WTC11 (cell line): ENCODE results near the gene RAP2A. TPM values are rescaled to one million over a fixed set of nuclear protein-coding genes. Genes with fewer than 3 reads are reported as not detected.

Experiments used
- ATAC-seq: fragments of 200-7000 bp; cut with Tn5 transposase; 2 replicates; pipeline ENCODE4 v1.10.0; 2021; ENCODE audit warnings: mild to moderate bottlenecking, moderate library complexity
- CTCF ChIA-PET: fragments of 300-600 bp; sonication (Branson Sonifier 250); formaldehyde crosslinking; loops from one replicate; lab custom pipeline; 2021; ENCODE audit warnings: antibody characterized with exemption; lab: Charles Lee
- POLR2A ChIA-PET: fragments of 350-600 bp; sonication (Branson Sonifier 250); formaldehyde crosslinking; loops from one replicate; lab custom pipeline; 2021; ENCODE audit warnings: antibody characterized with exemption; lab: Charles Lee
- DNase-seq: peaks from one replicate; pipeline ENCODE4 v3.0.0; 2021; ENCODE audit warnings: low spot score
- H3K27ac Mint-ChIP-seq: 2 replicates; pipeline ENCODE4 v1.8.0; 2021; ENCODE audit warnings: mixed read lengths
- H3K27me3 Mint-ChIP-seq: 2 replicates; pipeline ENCODE4 v1.8.0; 2021; ENCODE audit warnings: low read depth, mild to moderate bottlenecking, moderate library complexity, mixed read lengths
- H3K36me3 Mint-ChIP-seq: 2 replicates; pipeline ENCODE4 v1.8.0; 2021; ENCODE audit warnings: mixed read lengths
- H3K4me1 Mint-ChIP-seq: 2 replicates; pipeline ENCODE4 v1.8.0; 2022; ENCODE audit warnings: mixed read lengths
- H3K4me3 Mint-ChIP-seq: 2 replicates; pipeline ENCODE4 v1.8.0; 2021; ENCODE audit warnings: mild to moderate bottlenecking, moderate library complexity, mixed read lengths
- H3K9me3 Mint-ChIP-seq: 2 replicates; pipeline ENCODE4 v1.8.0; 2021; ENCODE audit warnings: mixed read lengths
- ATF1 ChIP-seq: sonication (generic); formaldehyde crosslinking; IDR thresholded peaks from 2 replicates; pipeline ENCODE4 v1.8.1; 2023; ENCODE audit warnings: mild to moderate bottlenecking, moderate library complexity, missing genetic modification reagents
- CREB1 ChIP-seq: sonication (generic); formaldehyde crosslinking; IDR thresholded peaks from 2 replicates; pipeline ENCODE4 v1.8.0; 2023; ENCODE audit warnings: mild to moderate bottlenecking, missing genetic modification reagents
- ELF4 ChIP-seq: sonication (generic); formaldehyde crosslinking; IDR thresholded peaks from 2 replicates; pipeline ENCODE4 v1.8.1; 2022; ENCODE audit warnings: low read depth, mild to moderate bottlenecking, moderate library complexity, missing genetic modification reagents
- ESRRA ChIP-seq: sonication (generic); formaldehyde crosslinking; IDR thresholded peaks from 2 replicates; pipeline ENCODE4 v1.8.1; 2022; ENCODE audit warnings: mild to moderate bottlenecking, missing genetic modification reagents, borderline replicate concordance
- FOXJ3 ChIP-seq: sonication (generic); formaldehyde crosslinking; IDR thresholded peaks from 2 replicates; pipeline ENCODE4 v1.9.0; 2021; ENCODE audit warnings: missing genetic modification reagents, mild to moderate bottlenecking, borderline replicate concordance
- FOXP1 ChIP-seq: sonication (generic); formaldehyde crosslinking; IDR thresholded peaks from 2 replicates; pipeline ENCODE4 v1.8.0; 2022; ENCODE audit warnings: missing genetic modification reagents, mild to moderate bottlenecking, moderate library complexity, borderline replicate concordance
- GRHL2 ChIP-seq: fragments of 250-450 bp; sonication (Bioruptor Pico); IDR thresholded peaks from 2 replicates; pipeline ENCODE4 v1.8.0; 2022; ENCODE audit warnings: mild to moderate bottlenecking, moderate library complexity; ENCODE audit not compliant: insufficient replicate concordance, severe bottlenecking
- HMGA2 ChIP-seq: fragments of 250-450 bp; sonication (Bioruptor Pico); IDR thresholded peaks from 2 replicates; pipeline ENCODE4 v1.4.0; 2021; ENCODE audit warnings: mild to moderate bottlenecking, moderate library complexity
- JAZF1 ChIP-seq: fragments of 250-450 bp; sonication (Bioruptor Pico); IDR thresholded peaks from 2 replicates; pipeline ENCODE4 v1.9.0; 2021; ENCODE audit warnings: moderate library complexity, mild to moderate bottlenecking, inconsistent platforms
- RORB ChIP-seq: fragments of 250-450 bp; sonication (Bioruptor Pico); IDR thresholded peaks from 2 replicates; pipeline ENCODE4 v1.9.0; 2021; ENCODE audit warnings: mild to moderate bottlenecking
- SMAD4 ChIP-seq: sonication (generic); formaldehyde crosslinking; IDR thresholded peaks from 2 replicates; pipeline ENCODE4 v1.8.0; 2022; ENCODE audit warnings: mild to moderate bottlenecking, missing genetic modification reagents
- SOX15 ChIP-seq: fragments of 250-450 bp; sonication (Bioruptor Pico); IDR thresholded peaks from 2 replicates; pipeline ENCODE4 v1.9.0; 2021; ENCODE audit warnings: mild to moderate bottlenecking
- TEAD1 ChIP-seq: sonication (generic); formaldehyde crosslinking; IDR thresholded peaks from 2 replicates; pipeline ENCODE4 v1.8.0; 2022; ENCODE audit warnings: mild to moderate bottlenecking, missing genetic modification reagents
- TP53 ChIP-seq: sonication (generic); formaldehyde crosslinking; IDR thresholded peaks from 2 replicates; pipeline ENCODE4 v1.8.1; 2023; ENCODE audit warnings: mild to moderate bottlenecking, missing genetic modification reagents
- ZNF121 ChIP-seq: sonication (generic); formaldehyde crosslinking; IDR thresholded peaks from 2 replicates; pipeline ENCODE4 v1.8.0; 2023; ENCODE audit warnings: missing genetic modification reagents
- ZNF138 ChIP-seq: sonication (generic); formaldehyde crosslinking; conservative IDR thresholded peaks from 2 replicates; pipeline ENCODE4 v1.8.1; 2022; ENCODE audit warnings: mild to moderate bottlenecking, moderate library complexity, missing genetic modification reagents
- ZNF263 ChIP-seq: sonication (generic); formaldehyde crosslinking; IDR thresholded peaks from 2 replicates; pipeline ENCODE4 v1.8.1; 2022; ENCODE audit warnings: low read depth, mild to moderate bottlenecking, moderate library complexity, missing genetic modification reagents
- ZNF317 ChIP-seq: sonication (generic); formaldehyde crosslinking; IDR thresholded peaks from 2 replicates; pipeline ENCODE4 v1.8.1; 2023; ENCODE audit warnings: low read depth, mild to moderate bottlenecking, moderate library complexity, missing genetic modification reagents, borderline replicate concordance
- ZNF396 ChIP-seq: fragments of 250-450 bp; sonication (Bioruptor Pico); IDR thresholded peaks from 2 replicates; pipeline ENCODE4 v1.8.0; 2021; ENCODE audit warnings: mild to moderate bottlenecking, moderate library complexity, borderline replicate concordance
- ZNF671 ChIP-seq: fragments of 250-450 bp; sonication (Bioruptor Pico); IDR thresholded peaks from 2 replicates; pipeline ENCODE4 v1.8.0; 2021; ENCODE audit warnings: mild to moderate bottlenecking
- total RNA-seq: library from RNA; stranded (reverse); gene quantifications from 3 replicates; pipeline ENCODE4 v1.2.3, GENCODE V29; 2021
- TF ChIP-seq, protein P1 (sequence below): sonication (generic); formaldehyde crosslinking; IDR thresholded peaks from 2 replicates; pipeline ENCODE4 v1.8.1; 2022; ENCODE audit warnings: low read depth, mild to moderate bottlenecking, moderate library complexity, missing genetic modification reagents, borderline replicate concordance
- TF ChIP-seq, protein P2 (sequence below): sonication (generic); formaldehyde crosslinking; IDR thresholded peaks from 2 replicates; pipeline ENCODE4 v1.8.1; 2023; ENCODE audit warnings: mild to moderate bottlenecking, missing genetic modification reagents, moderate library complexity
- TF ChIP-seq, protein P3 (sequence below): sonication (generic); formaldehyde crosslinking; conservative IDR thresholded peaks from 2 replicates; pipeline ENCODE4 v1.8.1; 2023; ENCODE audit warnings: mild to moderate bottlenecking, low read depth, missing genetic modification reagents, moderate library complexity
- TF ChIP-seq, protein P4 (sequence below): sonication (generic); formaldehyde crosslinking; IDR thresholded peaks from 2 replicates; pipeline ENCODE4 v1.8.0; 2022; ENCODE audit warnings: mild to moderate bottlenecking, missing genetic modification reagents
- TF ChIP-seq, protein P5 (sequence below): sonication (generic); formaldehyde crosslinking; IDR thresholded peaks from 2 replicates; pipeline ENCODE4 v1.8.0; 2023; ENCODE audit warnings: mild to moderate bottlenecking, missing genetic modification reagents
- TF ChIP-seq, protein P6 (sequence below): sonication (generic); formaldehyde crosslinking; IDR thresholded peaks from 2 replicates; pipeline ENCODE4 v1.8.0; 2023; ENCODE audit warnings: missing genetic modification reagents

Gene RAP2A
- total RNA-seq, 1 experiment from 2014 or later = 39.0 TPM

DNA sequence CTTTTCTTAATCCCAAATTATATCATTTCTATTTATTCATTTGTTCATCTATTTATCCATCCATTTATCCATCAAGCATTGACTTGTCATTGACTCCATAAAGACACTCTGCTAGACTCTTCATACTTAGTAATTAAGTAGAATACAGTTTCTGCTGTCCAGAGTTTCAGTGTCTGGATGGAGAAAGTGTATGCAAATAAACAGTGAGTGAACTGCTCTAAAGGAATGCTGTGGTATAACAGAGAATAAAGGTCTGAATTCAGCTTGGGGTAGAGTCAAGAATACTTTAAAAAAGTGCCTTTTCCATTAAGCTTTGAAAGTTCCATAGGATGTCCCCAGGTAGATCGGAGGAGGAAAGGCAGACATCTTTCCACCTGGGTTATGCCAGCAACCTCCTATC is 51.4 kb downstream of the RAP2A start:
- Mint-ChIP-seq H3K9me3 (peaks cover 4% of the 10 kb centered on the region), H3K4me3 (no peak overlapping the region), H3K4me1 (no peaks in the 10 kb centered on the region), H3K36me3 (peaks cover 1% of the 10 kb centered on the region; the same call in 1 of the 2 replicates), H3K27me3 (no peaks in the 10 kb centered on the region), H3K27ac (no peak overlapping the region)
- DNase-seq (no peak), ATAC-seq (no peak)
- TF ChIP-seq ZNF317 (CRISPR knock-in tag) = no peak
- POLR2A ChIA-PET = no interaction called here
- CTCF ChIA-PET = no interaction called here

DNA sequence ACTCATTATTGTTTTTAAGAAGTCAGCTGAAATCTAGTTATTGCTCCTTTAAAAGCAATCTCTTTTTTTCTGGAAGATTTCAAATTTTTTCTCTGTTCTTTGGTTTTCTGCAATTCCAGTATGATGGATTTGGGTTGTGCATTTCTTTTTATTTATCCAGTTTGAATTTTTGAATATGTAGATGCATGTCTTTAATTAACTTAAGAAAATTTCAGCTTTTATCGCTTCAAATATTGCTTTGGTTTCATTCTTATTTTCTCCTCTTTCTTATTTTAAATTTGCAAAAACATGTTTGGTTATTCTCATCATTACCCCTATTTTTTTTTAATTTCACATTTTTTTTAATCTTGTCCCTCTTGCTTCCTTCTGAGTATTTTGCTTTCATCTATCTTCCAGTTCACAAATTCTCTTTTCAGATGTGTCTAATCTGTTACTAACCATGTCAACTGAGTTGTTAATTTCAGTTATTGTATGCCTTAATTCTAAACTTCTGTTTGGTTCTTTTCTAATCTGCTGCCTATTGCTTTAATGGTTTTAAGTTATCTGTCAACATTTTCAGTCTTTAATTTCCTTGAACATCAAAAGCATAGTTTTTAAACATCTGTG is 56.8 kb downstream of the RAP2A start:
- Mint-ChIP-seq H3K27me3 (no peaks in the 10 kb centered on the region), H3K4me1 (no peaks in the 10 kb centered on the region), H3K9me3 (peaks cover 21% of the 10 kb centered on the region), H3K4me3 (no peak overlapping the region), H3K36me3 (peaks cover 13% of the 10 kb centered on the region), H3K27ac (no peak overlapping the region)
- TF ChIP-seq ZNF263 (CRISPR knock-in tag) (no peak), ZNF317 (CRISPR knock-in tag) (no peak), RORB (CRISPR knock-in tag) (no peak), HMGA2 (CRISPR knock-in tag) (no peak), ZNF121 (no peak), TP53 (no peak), SOX15 (CRISPR knock-in tag) (no peak), FOXJ3 (CRISPR knock-in tag) (no peak), ZNF396 (CRISPR knock-in tag) (no peak), ZNF671 (CRISPR knock-in tag) (no peak), GRHL2 (CRISPR knock-in tag) (no peak), TEAD1 (CRISPR knock-in tag) (no peak), ESRRA (CRISPR knock-in tag) (no peak), FOXP1 (CRISPR knock-in tag) (no peak), ZNF138 (CRISPR knock-in tag) (no peak), SMAD4 (CRISPR knock-in tag) (no peak), ELF4 (no peak)
- TF ChIP-seq, protein P1, sequence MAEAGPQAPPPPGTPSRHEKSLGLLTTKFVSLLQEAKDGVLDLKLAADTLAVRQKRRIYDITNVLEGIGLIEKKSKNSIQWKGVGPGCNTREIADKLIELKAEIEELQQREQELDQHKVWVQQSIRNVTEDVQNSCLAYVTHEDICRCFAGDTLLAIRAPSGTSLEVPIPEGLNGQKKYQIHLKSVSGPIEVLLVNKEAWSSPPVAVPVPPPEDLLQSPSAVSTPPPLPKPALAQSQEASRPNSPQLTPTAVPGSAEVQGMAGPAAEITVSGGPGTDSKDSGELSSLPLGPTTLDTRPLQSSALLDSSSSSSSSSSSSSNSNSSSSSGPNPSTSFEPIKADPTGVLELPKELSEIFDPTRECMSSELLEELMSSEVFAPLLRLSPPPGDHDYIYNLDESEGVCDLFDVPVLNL = no peak
- TF ChIP-seq, protein P2, sequence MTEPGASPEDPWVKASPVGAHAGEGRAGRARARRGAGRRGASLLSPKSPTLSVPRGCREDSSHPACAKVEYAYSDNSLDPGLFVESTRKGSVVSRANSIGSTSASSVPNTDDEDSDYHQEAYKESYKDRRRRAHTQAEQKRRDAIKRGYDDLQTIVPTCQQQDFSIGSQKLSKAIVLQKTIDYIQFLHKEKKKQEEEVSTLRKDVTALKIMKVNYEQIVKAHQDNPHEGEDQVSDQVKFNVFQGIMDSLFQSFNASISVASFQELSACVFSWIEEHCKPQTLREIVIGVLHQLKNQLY (CRISPR knock-in tag) = no peak
- TF ChIP-seq, protein P3, sequence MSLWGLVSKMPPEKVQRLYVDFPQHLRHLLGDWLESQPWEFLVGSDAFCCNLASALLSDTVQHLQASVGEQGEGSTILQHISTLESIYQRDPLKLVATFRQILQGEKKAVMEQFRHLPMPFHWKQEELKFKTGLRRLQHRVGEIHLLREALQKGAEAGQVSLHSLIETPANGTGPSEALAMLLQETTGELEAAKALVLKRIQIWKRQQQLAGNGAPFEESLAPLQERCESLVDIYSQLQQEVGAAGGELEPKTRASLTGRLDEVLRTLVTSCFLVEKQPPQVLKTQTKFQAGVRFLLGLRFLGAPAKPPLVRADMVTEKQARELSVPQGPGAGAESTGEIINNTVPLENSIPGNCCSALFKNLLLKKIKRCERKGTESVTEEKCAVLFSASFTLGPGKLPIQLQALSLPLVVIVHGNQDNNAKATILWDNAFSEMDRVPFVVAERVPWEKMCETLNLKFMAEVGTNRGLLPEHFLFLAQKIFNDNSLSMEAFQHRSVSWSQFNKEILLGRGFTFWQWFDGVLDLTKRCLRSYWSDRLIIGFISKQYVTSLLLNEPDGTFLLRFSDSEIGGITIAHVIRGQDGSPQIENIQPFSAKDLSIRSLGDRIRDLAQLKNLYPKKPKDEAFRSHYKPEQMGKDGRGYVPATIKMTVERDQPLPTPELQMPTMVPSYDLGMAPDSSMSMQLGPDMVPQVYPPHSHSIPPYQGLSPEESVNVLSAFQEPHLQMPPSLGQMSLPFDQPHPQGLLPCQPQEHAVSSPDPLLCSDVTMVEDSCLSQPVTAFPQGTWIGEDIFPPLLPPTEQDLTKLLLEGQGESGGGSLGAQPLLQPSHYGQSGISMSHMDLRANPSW = no peak
- ChIA-PET CTCF (interaction anchor here (1.1 kb wide), 1 partner anchor 94 kb away, joined by 4 read pairs; no protein-coding TSS in a partner anchor), POLR2A (no interaction called here)
- DNase-seq (no peak), ATAC-seq (no peak)

DNA sequence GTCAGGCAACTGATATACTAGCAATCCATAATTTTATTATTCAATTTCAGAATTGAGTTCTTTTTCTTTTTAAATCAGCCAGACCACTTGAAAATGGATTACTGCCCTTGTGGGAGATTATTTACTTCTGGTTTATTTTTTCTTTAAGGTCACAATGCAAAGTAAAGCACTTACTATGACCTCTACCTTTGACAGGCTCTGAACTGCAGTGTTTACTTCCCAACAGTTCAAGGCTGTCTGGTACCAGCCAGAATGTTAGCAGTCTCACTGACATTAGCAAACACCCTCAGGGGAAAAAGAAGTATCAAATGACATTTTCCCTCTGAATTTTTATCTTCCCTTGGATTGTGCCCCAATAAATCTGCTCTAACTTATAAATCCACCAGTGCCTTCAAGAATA is 57.5 kb downstream of the RAP2A start:
- Mint-ChIP-seq H3K36me3 (peaks cover 13% of the 10 kb centered on the region), H3K4me3 (no peak overlapping the region), H3K9me3 (peaks cover 21% of the 10 kb centered on the region), H3K27ac (no peak overlapping the region), H3K4me1 (peaks cover 3% of the 10 kb centered on the region), H3K27me3 (no peaks in the 10 kb centered on the region)
- DNase-seq (no peak), ATAC-seq (no peak)
- ChIA-PET POLR2A (no interaction called here), CTCF (no interaction called here)
- TF ChIP-seq JAZF1 (CRISPR knock-in tag) (no peak), HMGA2 (CRISPR knock-in tag) (no peak), ZNF396 (CRISPR knock-in tag) (no peak), TEAD1 (CRISPR knock-in tag) (no peak), CREB1 (CRISPR knock-in tag) (no peak), ATF1 (CRISPR knock-in tag) (no peak)
- TF ChIP-seq, protein P4, sequence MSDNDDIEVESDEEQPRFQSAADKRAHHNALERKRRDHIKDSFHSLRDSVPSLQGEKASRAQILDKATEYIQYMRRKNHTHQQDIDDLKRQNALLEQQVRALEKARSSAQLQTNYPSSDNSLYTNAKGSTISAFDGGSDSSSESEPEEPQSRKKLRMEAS = no peak
- TF ChIP-seq, protein P5, sequence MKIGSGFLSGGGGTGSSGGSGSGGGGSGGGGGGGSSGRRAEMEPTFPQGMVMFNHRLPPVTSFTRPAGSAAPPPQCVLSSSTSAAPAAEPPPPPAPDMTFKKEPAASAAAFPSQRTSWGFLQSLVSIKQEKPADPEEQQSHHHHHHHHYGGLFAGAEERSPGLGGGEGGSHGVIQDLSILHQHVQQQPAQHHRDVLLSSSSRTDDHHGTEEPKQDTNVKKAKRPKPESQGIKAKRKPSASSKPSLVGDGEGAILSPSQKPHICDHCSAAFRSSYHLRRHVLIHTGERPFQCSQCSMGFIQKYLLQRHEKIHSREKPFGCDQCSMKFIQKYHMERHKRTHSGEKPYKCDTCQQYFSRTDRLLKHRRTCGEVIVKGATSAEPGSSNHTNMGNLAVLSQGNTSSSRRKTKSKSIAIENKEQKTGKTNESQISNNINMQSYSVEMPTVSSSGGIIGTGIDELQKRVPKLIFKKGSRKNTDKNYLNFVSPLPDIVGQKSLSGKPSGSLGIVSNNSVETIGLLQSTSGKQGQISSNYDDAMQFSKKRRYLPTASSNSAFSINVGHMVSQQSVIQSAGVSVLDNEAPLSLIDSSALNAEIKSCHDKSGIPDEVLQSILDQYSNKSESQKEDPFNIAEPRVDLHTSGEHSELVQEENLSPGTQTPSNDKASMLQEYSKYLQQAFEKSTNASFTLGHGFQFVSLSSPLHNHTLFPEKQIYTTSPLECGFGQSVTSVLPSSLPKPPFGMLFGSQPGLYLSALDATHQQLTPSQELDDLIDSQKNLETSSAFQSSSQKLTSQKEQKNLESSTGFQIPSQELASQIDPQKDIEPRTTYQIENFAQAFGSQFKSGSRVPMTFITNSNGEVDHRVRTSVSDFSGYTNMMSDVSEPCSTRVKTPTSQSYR (CRISPR knock-in tag) = no peak
- TF ChIP-seq, protein P6, sequence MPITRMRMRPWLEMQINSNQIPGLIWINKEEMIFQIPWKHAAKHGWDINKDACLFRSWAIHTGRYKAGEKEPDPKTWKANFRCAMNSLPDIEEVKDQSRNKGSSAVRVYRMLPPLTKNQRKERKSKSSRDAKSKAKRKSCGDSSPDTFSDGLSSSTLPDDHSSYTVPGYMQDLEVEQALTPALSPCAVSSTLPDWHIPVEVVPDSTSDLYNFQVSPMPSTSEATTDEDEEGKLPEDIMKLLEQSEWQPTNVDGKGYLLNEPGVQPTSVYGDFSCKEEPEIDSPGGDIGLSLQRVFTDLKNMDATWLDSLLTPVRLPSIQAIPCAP (CRISPR knock-in tag) = no peak
